GM18907 (cell line): ENCODE measurements around the gene EEF1AKMT4.
A peak's percentile ranks its signal among the peaks of the same experiment; 100 is the strongest.

Source experiments
- ATAC-seq: cut with Tn5 transposase; IDR thresholded peaks from one replicate; pipeline ENCODE4 v1.9.1; 2021; ENCODE audit warnings: mild to moderate bottlenecking, moderate library complexity; ENCODE audit not compliant: unreplicated experiment

EEF1AKMT4 gene

DNA sequence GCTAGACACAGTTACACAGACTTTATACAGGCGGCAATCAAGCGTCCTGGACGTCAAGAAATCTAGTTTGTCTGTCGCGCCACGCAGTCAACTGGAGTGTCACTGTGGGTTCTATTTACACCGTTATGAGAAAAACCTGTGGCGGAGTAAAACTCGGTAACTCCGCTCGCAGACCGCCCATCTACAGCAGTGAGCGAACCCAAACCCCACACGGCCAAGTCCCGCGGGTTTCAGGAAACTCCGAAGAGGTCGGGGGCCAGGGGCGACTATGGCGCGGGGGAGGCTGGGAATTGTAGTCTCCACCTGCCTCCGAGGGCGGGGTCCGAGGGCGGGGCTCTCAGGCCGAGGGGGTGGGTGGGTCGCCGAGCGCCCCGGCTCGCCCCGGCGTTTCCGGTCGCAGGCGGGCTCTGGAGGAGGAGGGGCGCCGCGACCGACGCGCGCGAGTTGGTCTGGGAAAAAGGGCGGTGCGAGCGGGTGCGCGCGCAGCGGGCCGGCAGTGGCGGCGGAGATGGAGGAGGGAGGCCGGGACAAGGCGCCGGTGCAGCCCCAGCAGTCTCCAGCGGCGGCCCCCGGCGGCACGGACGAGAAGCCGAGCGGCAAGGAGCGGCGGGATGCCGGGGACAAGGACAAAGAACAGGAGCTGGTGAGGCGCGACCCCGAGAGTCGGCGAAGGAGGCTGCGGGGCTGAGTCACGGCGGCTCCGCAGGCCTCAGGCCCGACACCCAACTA, 49.5 kb downstream of the EEF1AKMT4 start, which contains the start of gene PSMD2:
PSMD2 (plus strand) TSS at position 483 of the 729 bp plus-strand sequence; CDS start at position 509, 26 bp downstream.
- ATAC-seq: peak; percentile 93

GRCh38 chr3:184299488-184300377, 50.3 kb downstream of the EEF1AKMT4 start:
- ATAC-seq: no peak

- ATAC-seq: no peak
Observed at GRCh38 chr3:184300378-184300720, 50.9 kb downstream of the EEF1AKMT4 start.

DNA sequence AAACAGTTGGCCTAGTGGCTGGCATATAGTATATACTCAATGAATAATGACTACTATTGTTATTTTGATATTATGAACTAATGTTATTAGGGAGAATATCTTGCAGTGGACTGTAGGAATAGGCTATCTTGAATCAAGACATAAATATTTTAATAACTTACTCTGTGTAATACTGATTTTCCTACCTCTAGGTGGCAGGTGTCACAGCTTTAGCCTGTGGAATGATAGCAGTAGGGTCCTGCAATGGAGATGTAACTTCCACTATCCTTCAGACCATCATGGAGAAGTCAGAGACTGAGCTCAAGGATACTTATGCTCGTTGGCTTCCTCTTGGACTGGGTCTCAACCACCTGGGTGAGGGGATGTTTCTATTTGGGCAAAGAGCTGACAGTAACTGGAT, 56.1 kb downstream of the EEF1AKMT4 start:
- ATAC-seq: no peak

DNA sequence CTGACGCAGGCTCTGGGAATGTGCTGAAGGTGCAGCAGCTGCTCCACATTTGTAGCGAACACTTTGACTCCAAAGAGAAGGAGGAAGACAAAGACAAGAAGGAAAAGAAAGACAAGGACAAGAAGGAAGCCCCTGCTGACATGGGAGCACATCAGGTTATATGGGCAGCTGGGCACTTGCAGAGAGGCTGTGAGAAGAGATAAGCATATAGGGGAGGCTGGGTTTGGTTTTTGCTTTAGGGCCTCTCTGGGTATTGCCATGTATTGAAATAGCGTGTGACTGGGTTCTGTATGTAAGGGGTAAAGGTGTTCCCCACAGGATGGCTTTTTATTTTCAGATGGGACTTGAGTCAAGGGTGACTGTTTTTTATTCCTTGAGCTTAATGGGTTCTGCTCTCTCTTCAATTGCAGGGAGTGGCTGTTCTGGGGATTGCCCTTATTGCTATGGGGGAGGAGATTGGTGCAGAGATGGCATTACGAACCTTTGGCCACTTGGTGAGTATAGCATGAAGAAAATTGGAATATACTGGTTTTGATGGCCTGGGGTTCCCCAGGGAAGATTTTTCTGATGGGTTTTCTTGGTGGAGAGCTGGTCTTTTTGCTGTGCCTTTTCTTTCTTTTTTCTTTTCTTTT, 57.0 kb downstream of the EEF1AKMT4 start:
- no peak for ATAC-seq

DNA sequence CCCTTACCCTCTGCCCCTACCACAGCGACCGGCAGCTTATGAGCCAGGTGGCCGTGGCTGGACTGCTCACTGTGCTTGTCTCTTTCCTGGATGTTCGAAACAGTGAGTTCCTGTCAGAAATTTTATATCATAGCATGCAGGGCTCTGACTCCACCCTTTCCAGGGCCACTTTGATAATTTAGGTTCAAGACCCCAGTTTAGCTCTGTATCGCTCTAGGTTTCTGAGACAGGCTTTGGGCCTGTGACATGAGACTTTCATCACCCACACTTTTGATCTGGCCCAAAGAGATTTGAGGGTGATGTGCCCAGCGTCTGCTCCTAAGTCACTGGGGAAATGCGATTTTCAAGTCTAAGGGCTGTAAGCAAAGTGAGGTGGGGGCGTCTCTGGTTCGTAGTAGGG, 58.4 kb downstream of the EEF1AKMT4 start:
- no peak for ATAC-seq
